Trophoblast cell (in vitro differentiated cells and primary cell): ENCODE results near the gene LZTS2. TPM values are rescaled to one million over a fixed set of nuclear protein-coding genes. Genes with fewer than 3 reads are reported as not detected.
A peak's percentile ranks its signal among the peaks of the same experiment; 100 is the strongest.

Experiments
- DNase-seq, 2 donors: peaks; one replicate each; pipeline ENCODE4 v3.0.0-alpha.2; 2016
- H2AFZ ChIP-seq: 2 replicates; pipeline ENCODE4 v1.6.1; 2013; ENCODE audit warnings: low read length, moderate library complexity, mild to moderate bottlenecking; ENCODE audit not compliant: insufficient read depth, poor library complexity
- H2AK5ac ChIP-seq: 2 replicates; pipeline ENCODE4 v1.6.1; 2013; ENCODE audit warnings: mild to moderate bottlenecking, low read length
- H2BK120ac ChIP-seq: 2 replicates; pipeline ENCODE4 v1.6.1; 2013; ENCODE audit warnings: low read length, mild to moderate bottlenecking, moderate library complexity; ENCODE audit not compliant: insufficient read depth, poor library complexity
- H2BK12ac ChIP-seq: 2 replicates; pipeline ENCODE4 v1.6.1; 2013; ENCODE audit warnings: mild to moderate bottlenecking, low read length, moderate library complexity
- H2BK5ac ChIP-seq: 2 replicates; pipeline ENCODE4 v1.6.1; 2013; ENCODE audit warnings: low read length, low read depth, moderate library complexity, mild to moderate bottlenecking; ENCODE audit not compliant: poor library complexity
- H3K14ac ChIP-seq: 2 replicates; pipeline ENCODE4 v1.6.1; 2013; ENCODE audit warnings: mild to moderate bottlenecking, low read length
- H3K18ac ChIP-seq: 2 replicates; pipeline ENCODE4 v1.6.1; 2013; ENCODE audit warnings: mild to moderate bottlenecking, low read length
- H3K23ac ChIP-seq: 2 replicates; pipeline ENCODE4 v1.6.1; 2013; ENCODE audit warnings: low read length
- H3K27ac ChIP-seq: 2 replicates; pipeline ENCODE4 v1.5.1; 2013; ENCODE audit warnings: low read depth, mild to moderate bottlenecking, inconsistent platforms, low read length, moderate library complexity
- H3K27me3 ChIP-seq: 2 replicates; pipeline ENCODE4 v1.6.1; 2013; ENCODE audit warnings: inconsistent platforms, mild to moderate bottlenecking, low read length, moderate library complexity; ENCODE audit not compliant: insufficient read depth
- H3K36me3 ChIP-seq, 2 experiments: 1 replicate in 1 of 2; 2 replicates in 1 of 2; pipeline ENCODE4 v1.6.1; 2013; ENCODE audit warnings: low read length in 2 of 2, mild to moderate bottlenecking in 2 of 2, moderate library complexity in 1 of 2; ENCODE audit not compliant: insufficient read depth in 2 of 2, control insufficient read depth in 1 of 2
- H3K4ac ChIP-seq: 2 replicates; pipeline ENCODE4 v1.6.1; 2013; ENCODE audit warnings: low read depth, mild to moderate bottlenecking, low read length, moderate library complexity
- H3K4me1 ChIP-seq, 2 experiments: 1 replicate in 1 of 2; 2 replicates in 1 of 2; pipeline ENCODE4 v1.6.1; 2013; ENCODE audit warnings: low read length in 2 of 2, mild to moderate bottlenecking in 2 of 2, moderate library complexity in 1 of 2; ENCODE audit not compliant: insufficient read depth in 2 of 2, control insufficient read depth in 1 of 2
- H3K4me2 ChIP-seq: 2 replicates; pipeline ENCODE4 v1.6.1; 2013; ENCODE audit warnings: inconsistent platforms, mild to moderate bottlenecking, low read length, moderate library complexity
- H3K4me3 ChIP-seq: 2 replicates; pipeline ENCODE4 v1.5.1; 2013; ENCODE audit warnings: mild to moderate bottlenecking, low read depth, low read length, inconsistent platforms
- H3K79me1 ChIP-seq: one replicate; pipeline ENCODE4 v1.6.1; 2013; ENCODE audit warnings: low read length
- H3K79me2 ChIP-seq: 2 replicates; pipeline ENCODE4 v1.6.1; 2013; ENCODE audit warnings: low read length, mild to moderate bottlenecking; ENCODE audit not compliant: control insufficient read depth, insufficient read depth, poor library complexity
- H3K9ac ChIP-seq: 2 replicates; pipeline ENCODE4 v1.6.1; 2013; ENCODE audit warnings: mild to moderate bottlenecking, low read length
- H3K9me3 ChIP-seq: 2 replicates; pipeline ENCODE4 v1.6.1; 2013; ENCODE audit warnings: low read depth, mild to moderate bottlenecking, control low read depth, inconsistent platforms, low read length; ENCODE audit not compliant: insufficient read depth
- H4K12ac ChIP-seq: 2 replicates; pipeline ENCODE4 v1.6.1; 2013; ENCODE audit warnings: low read depth, mild to moderate bottlenecking, low read length, moderate library complexity
- H4K8ac ChIP-seq: 2 replicates; pipeline ENCODE4 v1.6.1; 2013; ENCODE audit warnings: low read depth, mild to moderate bottlenecking, low read length, moderate library complexity
- H4K91ac ChIP-seq: one replicate; pipeline ENCODE4 v1.6.1; 2013; ENCODE audit warnings: low read depth, mild to moderate bottlenecking, low read length, moderate library complexity
- WGBS: extraction: QIAGEN DNeasy Blood & Tissue Kit; methylation state at CpG from one replicate; pipeline ENCODE4 v1.1.7; 2013; ENCODE audit warnings: missing lambda C conversion rate; ENCODE audit not compliant: insufficient read length, insufficient coverage; ENCODE audit errors: extremely low coverage; 5-methylcytosine and 5-hydroxymethylcytosine counted together
- polyA plus RNA-seq: library from polyadenylated mRNA; stranded (reverse); fragments of 200-250 nt; gene quantifications from 2 replicates; pipeline ENCODE4 v1.2.3, GENCODE V29; 2013

Gene LZTS2, protein sequence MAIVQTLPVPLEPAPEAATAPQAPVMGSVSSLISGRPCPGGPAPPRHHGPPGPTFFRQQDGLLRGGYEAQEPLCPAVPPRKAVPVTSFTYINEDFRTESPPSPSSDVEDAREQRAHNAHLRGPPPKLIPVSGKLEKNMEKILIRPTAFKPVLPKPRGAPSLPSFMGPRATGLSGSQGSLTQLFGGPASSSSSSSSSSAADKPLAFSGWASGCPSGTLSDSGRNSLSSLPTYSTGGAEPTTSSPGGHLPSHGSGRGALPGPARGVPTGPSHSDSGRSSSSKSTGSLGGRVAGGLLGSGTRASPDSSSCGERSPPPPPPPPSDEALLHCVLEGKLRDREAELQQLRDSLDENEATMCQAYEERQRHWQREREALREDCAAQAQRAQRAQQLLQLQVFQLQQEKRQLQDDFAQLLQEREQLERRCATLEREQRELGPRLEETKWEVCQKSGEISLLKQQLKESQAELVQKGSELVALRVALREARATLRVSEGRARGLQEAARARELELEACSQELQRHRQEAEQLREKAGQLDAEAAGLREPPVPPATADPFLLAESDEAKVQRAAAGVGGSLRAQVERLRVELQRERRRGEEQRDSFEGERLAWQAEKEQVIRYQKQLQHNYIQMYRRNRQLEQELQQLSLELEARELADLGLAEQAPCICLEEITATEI
- polyA plus RNA-seq, result 57.1 and 58.4 TPM in 2 replicates

- Histone ChIP-seq H3K36me3 (peaks cover 22% of the 10 kb centered on the region in 2 experiments), H2BK12ac (peak within 1 kb of the TSS; percentile 42), H2BK120ac (peak within 1 kb of the TSS; percentile 92), H4K91ac (peak within 1 kb of the TSS; percentile 97), H3K23ac (peak within 1 kb of the TSS; percentile 92), H3K9ac (peak within 1 kb of the TSS; percentile 94), H3K14ac (peak within 1 kb of the TSS; percentile 91), H4K8ac (peak within 1 kb of the TSS; percentile 92), H3K4me2 (peak within 1 kb of the TSS; percentile 93), H4K12ac (peak within 1 kb of the TSS; percentile 83), H3K4ac (peak within 1 kb of the TSS; percentile 93), H2AK5ac (peak within 1 kb of the TSS; percentile 86), H3K18ac (peak within 1 kb of the TSS; percentile 97), H2BK5ac (peak within 1 kb of the TSS; percentile 91), H2AFZ (peak within 1 kb of the TSS; percentile 75), H3K4me1 (peaks cover 21 to 24% of the 10 kb centered on the region in 2 experiments), H3K4me3 (peak within 1 kb of the TSS; percentile 86), H3K9me3 (no peaks in the 10 kb centered on the region), H3K79me2 (peaks cover 35% of the 10 kb centered on the region), H3K27me3 (no peaks in the 10 kb centered on the region), H3K27ac (peak within 1 kb of the TSS; percentile 96), H3K79me1 (peaks cover 37% of the 10 kb centered on the region)
- DNase-seq, result no peak
- WGBS, result no CpG with 5 or more reads among the region's 44 CpGs
Observed at GRCh38 chr10:100999742-101000126, at the start of gene LZTS2. Gene LZTS2 (plus strand): TSS chr10:100999808. CDS start chr10:101002539, 2,731 bp downstream.

DNA sequence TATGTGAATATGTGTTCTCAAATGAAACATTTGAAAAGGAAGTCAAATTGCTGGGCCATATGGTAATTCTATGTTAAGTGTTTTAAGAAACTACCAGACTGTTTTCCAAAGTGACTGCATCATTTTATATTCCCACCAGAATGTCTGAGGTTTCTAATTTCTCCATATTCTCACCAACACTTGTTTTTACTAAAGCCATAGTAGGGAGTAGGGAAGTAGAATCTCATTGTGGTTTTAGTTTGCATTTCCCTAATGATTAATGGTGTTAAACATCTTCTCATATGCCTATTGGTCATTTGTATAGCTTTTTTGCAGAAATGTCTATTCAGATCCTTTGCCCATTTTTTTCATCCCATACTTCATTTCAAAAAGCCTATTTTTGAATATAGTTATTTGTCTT lies 39.4 kb upstream of the LZTS2 start:
- no peak overlapping the region for H4K8ac ChIP-seq
- H3K4me2 ChIP-seq, result no peak overlapping the region
- no peaks in the 10 kb centered on the region for H3K27me3 ChIP-seq
- no peak overlapping the region for H3K4ac ChIP-seq
- no peak overlapping the region for H2BK12ac ChIP-seq
- no peaks in the 10 kb centered on the region for H3K79me2 ChIP-seq
- no peak overlapping the region for H4K91ac ChIP-seq
- H2BK120ac ChIP-seq, result no peak overlapping the region
- no peaks in the 10 kb centered on the region for H3K4me1 ChIP-seq
- no peak overlapping the region for H3K18ac ChIP-seq
- H4K12ac ChIP-seq, result no peak overlapping the region
- no peaks in the 10 kb centered on the region for H3K79me1 ChIP-seq
- no peak overlapping the region for H3K14ac ChIP-seq
- H3K36me3 ChIP-seq, result peaks cover 8 to 13% of the 10 kb centered on the region in 2 experiments
- no peak overlapping the region for H2AK5ac ChIP-seq
- H2AFZ ChIP-seq, result no peak overlapping the region
- no peak overlapping the region for H3K27ac ChIP-seq
- no peak overlapping the region for H3K9ac ChIP-seq
- no peaks in the 10 kb centered on the region for H3K9me3 ChIP-seq
- no peak overlapping the region for H2BK5ac ChIP-seq
- DNase-seq, result no peak
- no peak overlapping the region for H3K23ac ChIP-seq
- H3K4me3 ChIP-seq, result no peak overlapping the region

DNA sequence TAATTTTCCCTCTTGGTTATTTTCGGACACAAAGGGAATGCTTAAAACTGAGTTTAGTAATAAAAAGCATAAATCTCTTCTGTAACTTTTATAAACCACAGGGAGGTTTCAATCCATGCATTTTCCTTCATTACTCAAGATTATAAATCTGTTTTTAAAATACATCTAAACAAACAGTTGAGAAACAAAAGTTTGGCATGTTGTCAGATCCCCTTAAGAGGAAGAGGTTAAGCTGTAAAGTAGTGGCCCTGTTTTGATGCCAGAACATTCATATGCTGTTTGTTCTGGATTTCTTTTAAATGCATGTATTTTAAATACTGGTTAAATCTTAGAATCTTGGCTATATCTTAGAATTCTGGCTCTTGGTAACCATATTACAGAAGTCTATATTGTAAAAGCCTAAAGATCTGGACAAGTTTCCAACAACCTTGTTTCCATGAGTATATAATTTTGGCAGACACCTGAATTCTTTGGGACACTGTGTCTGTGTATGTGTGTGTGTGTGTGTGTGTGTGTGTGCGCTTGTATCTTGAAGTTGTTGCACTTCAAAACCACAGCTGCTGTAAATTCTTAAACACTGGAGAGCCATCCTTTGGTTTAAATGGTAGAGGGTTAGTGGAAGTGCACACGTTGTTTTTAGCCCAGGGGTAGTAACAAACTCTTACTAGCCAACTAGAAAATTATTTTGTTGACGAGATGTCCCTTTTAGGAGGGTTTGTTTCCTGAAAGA lies 37.1 kb upstream of the LZTS2 start:
- H3K18ac ChIP-seq, result no peak overlapping the region
- H2AK5ac ChIP-seq, result no peak overlapping the region
- H3K4me3 ChIP-seq, result no peak overlapping the region
- H3K36me3 ChIP-seq, result peaks cover under 1 to 8% of the 10 kb centered on the region in 2 experiments
- DNase-seq, result no peak
- no peak overlapping the region for H2AFZ ChIP-seq
- H3K9me3 ChIP-seq, result no peaks in the 10 kb centered on the region
- H4K12ac ChIP-seq, result no peak overlapping the region
- WGBS, result no CpG with 5 or more reads among the region's 4 CpGs
- no peak overlapping the region for H3K4me2 ChIP-seq
- no peak overlapping the region for H3K14ac ChIP-seq
- no peak overlapping the region for H3K4ac ChIP-seq
- H2BK5ac ChIP-seq, result no peak overlapping the region
- H3K9ac ChIP-seq, result no peak overlapping the region
- no peaks in the 10 kb centered on the region for H3K27me3 ChIP-seq
- H4K8ac ChIP-seq, result no peak overlapping the region
- H4K91ac ChIP-seq, result no peak overlapping the region
- H3K79me1 ChIP-seq, result no peaks in the 10 kb centered on the region
- H3K79me2 ChIP-seq, result no peaks in the 10 kb centered on the region
- no peak overlapping the region for H2BK120ac ChIP-seq
- H3K27ac ChIP-seq, result no peak overlapping the region
- no peak overlapping the region for H2BK12ac ChIP-seq
- peaks cover 0 to 4% of the 10 kb centered on the region in 2 experiments for H3K4me1 ChIP-seq
- H3K23ac ChIP-seq, result no peak overlapping the region

DNA sequence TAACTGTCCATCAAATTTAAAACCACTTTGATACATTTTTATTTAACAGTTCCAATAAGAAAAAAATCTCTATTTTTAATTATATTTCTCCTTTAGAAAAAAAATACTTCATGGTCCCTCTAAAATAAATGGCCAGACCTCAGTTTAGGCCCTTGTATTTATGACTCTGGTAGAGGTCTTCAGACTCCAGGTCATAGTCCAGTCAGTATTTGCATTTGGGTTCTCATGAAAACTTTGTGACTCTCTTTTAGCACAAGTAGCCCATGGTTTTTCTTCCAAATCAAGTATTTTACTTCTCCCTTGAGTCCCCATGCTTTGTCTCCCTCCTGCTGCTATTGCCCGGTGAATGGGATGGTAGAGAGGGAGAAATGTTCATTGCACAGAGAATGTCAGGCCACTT lies 35.8 kb upstream of the LZTS2 start:
- Histone ChIP-seq H3K36me3 (peaks cover 0 to 7% of the 10 kb centered on the region in 2 experiments), H3K23ac (no peak overlapping the region), H3K9me3 (no peaks in the 10 kb centered on the region), H4K8ac (no peak overlapping the region), H3K9ac (no peak overlapping the region), H3K4ac (no peak overlapping the region), H3K79me1 (no peaks in the 10 kb centered on the region), H3K4me1 (peaks cover 1 to 4% of the 10 kb centered on the region in 2 experiments), H2BK120ac (no peak overlapping the region), H2BK5ac (no peak overlapping the region), H3K27ac (no peak overlapping the region), H3K79me2 (no peaks in the 10 kb centered on the region), H3K18ac (no peak overlapping the region), H3K14ac (no peak overlapping the region), H3K4me2 (no peak overlapping the region), H4K12ac (no peak overlapping the region), H3K4me3 (no peak overlapping the region), H2BK12ac (no peak overlapping the region), H2AFZ (no peak overlapping the region), H3K27me3 (no peaks in the 10 kb centered on the region), H4K91ac (no peak overlapping the region), H2AK5ac (no peak overlapping the region)
- no peak for DNase-seq
- WGBS, result no CpG with 5 or more reads among the region's 1 CpG
